HEK293 (cell line): Measurements from ENCODE around the gene PIK3R1.

Experiments
- SCRT1 ChIP-seq: fragments of 450-650 bp; formaldehyde crosslinking; IDR thresholded peaks from 2 replicates; pipeline ENCODE4 v1.5.1; 2016; ENCODE audit warnings: missing biosample characterization, missing genetic modification characterization, borderline replicate concordance
- SP3 ChIP-seq: fragments of 450-650 bp; formaldehyde crosslinking; IDR thresholded peaks from 2 replicates; pipeline ENCODE4 v1.5.1; 2016; ENCODE audit warnings: missing biosample characterization, missing genetic modification characterization
- ZBTB11 ChIP-seq: fragments of 450-650 bp; formaldehyde crosslinking; conservative IDR thresholded peaks from 2 replicates; pipeline ENCODE4 v1.5.1; 2016; ENCODE audit warnings: low read depth, missing biosample characterization, missing genetic modification characterization
- ZBTB6 ChIP-seq: fragments of 450-650 bp; formaldehyde crosslinking; IDR thresholded peaks from 2 replicates; pipeline ENCODE4 v1.5.1; 2017; ENCODE audit warnings: missing biosample characterization, missing genetic modification characterization
- ZBTB8A ChIP-seq: fragments of 450-650 bp; formaldehyde crosslinking; IDR thresholded peaks from 2 replicates; pipeline ENCODE4 v1.5.1; 2016; ENCODE audit warnings: missing biosample characterization, missing genetic modification characterization
- ZFP3 ChIP-seq: fragments of 450-650 bp; formaldehyde crosslinking; IDR thresholded peaks from 2 replicates; pipeline ENCODE4 v1.5.1; 2016; ENCODE audit warnings: low read depth, missing biosample characterization, missing genetic modification characterization
- ZFP69B ChIP-seq: fragments of 450-650 bp; formaldehyde crosslinking; IDR thresholded peaks from 2 replicates; pipeline ENCODE4 v1.5.1; 2016; ENCODE audit warnings: missing biosample characterization, missing genetic modification characterization
- ZNF184 ChIP-seq: fragments of 450-650 bp; IDR thresholded peaks from 2 replicates; pipeline ENCODE4 v1.5.1; 2018; ENCODE audit warnings: missing biosample characterization, mild to moderate bottlenecking, missing genetic modification characterization
- ZNF24 ChIP-seq: fragments of 450-650 bp; formaldehyde crosslinking; IDR thresholded peaks from 2 replicates; pipeline ENCODE4 v1.5.1; 2016; ENCODE audit warnings: missing biosample characterization, missing genetic modification characterization
- ZNF335 ChIP-seq: fragments of 450-650 bp; formaldehyde crosslinking; conservative IDR thresholded peaks from 2 replicates; pipeline ENCODE4 v1.5.1; 2016; ENCODE audit warnings: missing biosample characterization, missing genetic modification characterization
- ZNF341 ChIP-seq: fragments of 450-650 bp; formaldehyde crosslinking; IDR thresholded peaks from 2 replicates; pipeline ENCODE4; 2016; ENCODE audit warnings: low read depth, missing biosample characterization, missing genetic modification characterization
- ZNF391 ChIP-seq: fragments of 450-650 bp; formaldehyde crosslinking; IDR thresholded peaks from 2 replicates; pipeline ENCODE4 v1.5.1; 2016; ENCODE audit warnings: low read depth, missing biosample characterization, missing genetic modification characterization, borderline replicate concordance
- ZNF398 ChIP-seq: fragments of 450-650 bp; formaldehyde crosslinking; IDR thresholded peaks from 2 replicates; pipeline ENCODE4 v1.5.1; 2017; ENCODE audit warnings: missing biosample characterization, missing genetic modification characterization
- ZNF571 ChIP-seq: fragments of 450-650 bp; formaldehyde crosslinking; IDR thresholded peaks from 2 replicates; pipeline ENCODE4 v1.5.0; 2017; ENCODE audit warnings: missing biosample characterization, missing genetic modification characterization
- ZNF585B ChIP-seq: fragments of 450-650 bp; formaldehyde crosslinking; IDR thresholded peaks from 2 replicates; pipeline ENCODE4 v1.5.1; 2016; ENCODE audit warnings: missing biosample characterization, missing genetic modification characterization
- ZNF600 ChIP-seq: fragments of 450-650 bp; formaldehyde crosslinking; IDR thresholded peaks from 2 replicates; pipeline ENCODE4 v1.5.1; 2016; ENCODE audit warnings: missing biosample characterization, missing genetic modification characterization
- ZNF629 ChIP-seq: fragments of 450-650 bp; formaldehyde crosslinking; IDR thresholded peaks from 2 replicates; pipeline ENCODE4 v1.5.1; 2017; ENCODE audit warnings: missing biosample characterization, missing genetic modification characterization
- ZNF792 ChIP-seq: fragments of 450-650 bp; formaldehyde crosslinking; IDR thresholded peaks from 2 replicates; pipeline ENCODE4 v1.5.1; 2016; ENCODE audit warnings: missing biosample characterization, missing genetic modification characterization
- ZSCAN16 ChIP-seq: fragments of 450-650 bp; formaldehyde crosslinking; IDR thresholded peaks from 2 replicates; pipeline ENCODE4 v1.5.1; 2016; ENCODE audit warnings: missing biosample characterization, missing genetic modification characterization
- ZSCAN23 ChIP-seq: fragments of 450-650 bp; formaldehyde crosslinking; IDR thresholded peaks from 2 replicates; pipeline ENCODE4 v1.5.1; 2016; ENCODE audit warnings: missing biosample characterization, missing genetic modification characterization
- ZXDB ChIP-seq: fragments of 450-650 bp; formaldehyde crosslinking; IDR thresholded peaks from 2 replicates; pipeline ENCODE4 v1.5.1; 2016; ENCODE audit warnings: missing biosample characterization, missing genetic modification characterization
- TF ChIP-seq, protein P1 (sequence below): fragments of 450-650 bp; formaldehyde crosslinking; optimal IDR thresholded peaks from 2 replicates; pipeline ENCODE3; 2016; ENCODE audit warnings: missing biosample characterization, mild to moderate bottlenecking, missing genetic modification characterization
- TF ChIP-seq, protein P2 (sequence below): fragments of 450-650 bp; formaldehyde crosslinking; IDR thresholded peaks from 2 replicates; pipeline ENCODE4 v1.5.1; 2016; ENCODE audit warnings: missing biosample characterization, missing genetic modification characterization, borderline replicate concordance
- TF ChIP-seq, protein P3 (sequence below): fragments of 450-650 bp; formaldehyde crosslinking; IDR thresholded peaks from 2 replicates; pipeline ENCODE4 v1.5.1; 2016; ENCODE audit warnings: missing biosample characterization, missing genetic modification characterization, borderline replicate concordance

Gene PIK3R1

DNA sequence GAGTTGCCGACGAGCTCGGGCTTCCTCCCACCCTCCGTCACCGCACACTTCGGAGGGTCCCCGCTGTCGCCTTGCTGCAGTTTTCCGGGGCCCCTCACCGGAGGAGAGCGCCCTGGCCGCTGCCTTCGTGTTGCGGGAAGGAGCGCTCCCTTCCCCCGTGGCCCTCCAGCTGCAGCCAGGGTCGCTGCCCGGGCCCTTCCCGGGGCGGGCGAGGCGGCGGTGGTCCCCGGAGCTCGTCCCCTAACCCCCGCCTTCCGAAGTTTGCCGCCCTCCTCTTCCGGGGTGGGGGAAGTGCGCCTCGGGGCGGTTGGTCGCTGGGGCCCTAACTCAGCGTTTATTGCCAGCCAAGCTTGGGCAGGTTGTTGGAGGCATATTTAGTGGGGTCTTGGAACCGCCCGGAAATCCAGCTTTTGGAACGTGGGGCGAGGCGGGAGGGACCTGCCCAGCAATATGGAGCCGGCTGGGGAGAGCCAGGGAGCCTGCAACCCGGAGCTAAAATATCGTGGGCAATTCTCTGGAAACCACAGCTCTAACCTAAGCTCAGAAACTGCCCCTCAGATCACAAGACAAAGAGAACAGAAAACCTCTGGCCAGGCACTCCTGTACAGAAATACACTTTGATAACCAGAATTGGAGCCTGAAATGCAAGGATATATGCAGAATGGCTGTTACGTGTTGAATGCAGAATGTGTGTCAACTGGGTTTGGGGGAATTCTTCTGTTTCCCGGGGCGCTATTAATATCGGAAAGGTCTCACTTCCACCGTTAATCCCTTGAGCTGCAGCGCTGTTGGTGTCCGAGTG lies 890 bp downstream of the PIK3R1 start (continued):
- peak; percentile 88 for TF ChIP-seq SP3
- TF ChIP-seq ZXDB (tag by site-specific recombination), result 0 out of 2 replicates have a peak, but pooled peaks have one; percentile 65
- TF ChIP-seq ZFP69B (tag by site-specific recombination), result no peak
- no peak for TF ChIP-seq ZNF24 (tag by site-specific recombination)
- no peak for TF ChIP-seq ZNF184 (tag by site-specific recombination)
- TF ChIP-seq ZSCAN16, result 0 out of 2 replicates have a peak, but pooled peaks have one; percentile 6
- peak; percentile 67; the same call in 1 of the 2 replicates for TF ChIP-seq SCRT1 (tag by site-specific recombination)
- peak; percentile 78 for TF ChIP-seq ZNF341 (tag by site-specific recombination)
- TF ChIP-seq ZNF600, result no peak
- peak; percentile 97 for TF ChIP-seq ZNF335 (tag by site-specific recombination)
- TF ChIP-seq ZNF585B (tag by site-specific recombination), result no peak
- no peak for TF ChIP-seq ZNF571 (tag by site-specific recombination)
- TF ChIP-seq, protein P1, sequence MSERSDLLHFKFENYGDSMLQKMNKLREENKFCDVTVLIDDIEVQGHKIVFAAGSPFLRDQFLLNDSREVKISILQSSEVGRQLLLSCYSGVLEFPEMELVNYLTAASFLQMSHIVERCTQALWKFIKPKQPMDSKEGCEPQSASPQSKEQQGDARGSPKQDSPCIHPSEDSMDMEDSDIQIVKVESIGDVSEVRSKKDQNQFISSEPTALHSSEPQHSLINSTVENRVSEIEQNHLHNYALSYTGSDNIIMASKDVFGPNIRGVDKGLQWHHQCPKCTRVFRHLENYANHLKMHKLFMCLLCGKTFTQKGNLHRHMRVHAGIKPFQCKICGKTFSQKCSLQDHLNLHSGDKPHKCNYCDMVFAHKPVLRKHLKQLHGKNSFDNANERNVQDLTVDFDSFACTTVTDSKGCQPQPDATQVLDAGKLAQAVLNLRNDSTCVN (tag by site-specific recombination), result peak; percentile 81
- no peak for TF ChIP-seq ZFP3 (tag by site-specific recombination)
- no peak for TF ChIP-seq ZNF792 (tag by site-specific recombination)
- peak; percentile 52 for TF ChIP-seq ZBTB11 (tag by site-specific recombination)
- peak; percentile 90 for TF ChIP-seq ZBTB6 (tag by site-specific recombination)
- TF ChIP-seq, protein P2, sequence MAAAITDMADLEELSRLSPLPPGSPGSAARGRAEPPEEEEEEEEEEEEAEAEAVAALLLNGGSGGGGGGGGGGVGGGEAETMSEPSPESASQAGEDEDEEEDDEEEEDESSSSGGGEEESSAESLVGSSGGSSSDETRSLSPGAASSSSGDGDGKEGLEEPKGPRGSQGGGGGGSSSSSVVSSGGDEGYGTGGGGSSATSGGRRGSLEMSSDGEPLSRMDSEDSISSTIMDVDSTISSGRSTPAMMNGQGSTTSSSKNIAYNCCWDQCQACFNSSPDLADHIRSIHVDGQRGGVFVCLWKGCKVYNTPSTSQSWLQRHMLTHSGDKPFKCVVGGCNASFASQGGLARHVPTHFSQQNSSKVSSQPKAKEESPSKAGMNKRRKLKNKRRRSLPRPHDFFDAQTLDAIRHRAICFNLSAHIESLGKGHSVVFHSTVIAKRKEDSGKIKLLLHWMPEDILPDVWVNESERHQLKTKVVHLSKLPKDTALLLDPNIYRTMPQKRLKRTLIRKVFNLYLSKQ (tag by site-specific recombination), result no peak
- TF ChIP-seq ZNF391, result no peak
- TF ChIP-seq, protein P3, sequence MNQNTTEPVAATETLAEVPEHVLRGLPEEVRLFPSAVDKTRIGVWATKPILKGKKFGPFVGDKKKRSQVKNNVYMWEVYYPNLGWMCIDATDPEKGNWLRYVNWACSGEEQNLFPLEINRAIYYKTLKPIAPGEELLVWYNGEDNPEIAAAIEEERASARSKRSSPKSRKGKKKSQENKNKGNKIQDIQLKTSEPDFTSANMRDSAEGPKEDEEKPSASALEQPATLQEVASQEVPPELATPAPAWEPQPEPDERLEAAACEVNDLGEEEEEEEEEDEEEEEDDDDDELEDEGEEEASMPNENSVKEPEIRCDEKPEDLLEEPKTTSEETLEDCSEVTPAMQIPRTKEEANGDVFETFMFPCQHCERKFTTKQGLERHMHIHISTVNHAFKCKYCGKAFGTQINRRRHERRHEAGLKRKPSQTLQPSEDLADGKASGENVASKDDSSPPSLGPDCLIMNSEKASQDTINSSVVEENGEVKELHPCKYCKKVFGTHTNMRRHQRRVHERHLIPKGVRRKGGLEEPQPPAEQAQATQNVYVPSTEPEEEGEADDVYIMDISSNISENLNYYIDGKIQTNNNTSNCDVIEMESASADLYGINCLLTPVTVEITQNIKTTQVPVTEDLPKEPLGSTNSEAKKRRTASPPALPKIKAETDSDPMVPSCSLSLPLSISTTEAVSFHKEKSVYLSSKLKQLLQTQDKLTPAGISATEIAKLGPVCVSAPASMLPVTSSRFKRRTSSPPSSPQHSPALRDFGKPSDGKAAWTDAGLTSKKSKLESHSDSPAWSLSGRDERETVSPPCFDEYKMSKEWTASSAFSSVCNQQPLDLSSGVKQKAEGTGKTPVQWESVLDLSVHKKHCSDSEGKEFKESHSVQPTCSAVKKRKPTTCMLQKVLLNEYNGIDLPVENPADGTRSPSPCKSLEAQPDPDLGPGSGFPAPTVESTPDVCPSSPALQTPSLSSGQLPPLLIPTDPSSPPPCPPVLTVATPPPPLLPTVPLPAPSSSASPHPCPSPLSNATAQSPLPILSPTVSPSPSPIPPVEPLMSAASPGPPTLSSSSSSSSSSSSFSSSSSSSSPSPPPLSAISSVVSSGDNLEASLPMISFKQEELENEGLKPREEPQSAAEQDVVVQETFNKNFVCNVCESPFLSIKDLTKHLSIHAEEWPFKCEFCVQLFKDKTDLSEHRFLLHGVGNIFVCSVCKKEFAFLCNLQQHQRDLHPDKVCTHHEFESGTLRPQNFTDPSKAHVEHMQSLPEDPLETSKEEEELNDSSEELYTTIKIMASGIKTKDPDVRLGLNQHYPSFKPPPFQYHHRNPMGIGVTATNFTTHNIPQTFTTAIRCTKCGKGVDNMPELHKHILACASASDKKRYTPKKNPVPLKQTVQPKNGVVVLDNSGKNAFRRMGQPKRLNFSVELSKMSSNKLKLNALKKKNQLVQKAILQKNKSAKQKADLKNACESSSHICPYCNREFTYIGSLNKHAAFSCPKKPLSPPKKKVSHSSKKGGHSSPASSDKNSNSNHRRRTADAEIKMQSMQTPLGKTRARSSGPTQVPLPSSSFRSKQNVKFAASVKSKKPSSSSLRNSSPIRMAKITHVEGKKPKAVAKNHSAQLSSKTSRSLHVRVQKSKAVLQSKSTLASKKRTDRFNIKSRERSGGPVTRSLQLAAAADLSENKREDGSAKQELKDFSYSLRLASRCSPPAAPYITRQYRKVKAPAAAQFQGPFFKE (tag by site-specific recombination), result no peak
- TF ChIP-seq ZNF398 (tag by site-specific recombination), result peak; percentile 83
- no peak for TF ChIP-seq ZNF629
- TF ChIP-seq ZBTB8A (tag by site-specific recombination), result peak; percentile 73
- TF ChIP-seq ZSCAN23 (tag by site-specific recombination), result 0 out of 2 replicates have a peak, but pooled peaks have one; percentile 1
